Chondrocyte (in vitro differentiated cells): ENCODE results near the gene PRICKLE1. TPM values are rescaled to one million over a fixed set of nuclear protein-coding genes. Genes with fewer than 3 reads are reported as not detected.

Experiments used
- DNase-seq: peaks from one replicate; pipeline ENCODE4 v3.0.0; 2021; ENCODE audit warnings: mixed read lengths, low spot score
- H3K27ac Mint-ChIP-seq: one replicate; pipeline ENCODE4 v1.8.0; 2021; ENCODE audit warnings: mild to moderate bottlenecking, moderate library complexity, mixed read lengths; ENCODE audit not compliant: unreplicated experiment
- H3K27me3 Mint-ChIP-seq: 2 replicates; pipeline ENCODE4 v1.8.0; 2021; ENCODE audit warnings: low read depth, mixed read lengths
- H3K36me3 Mint-ChIP-seq: 2 replicates; pipeline ENCODE4 v1.8.0; 2021; ENCODE audit warnings: low read depth, mixed read lengths
- H3K4me1 Mint-ChIP-seq: 2 replicates; pipeline ENCODE4 v1.8.0; 2021; ENCODE audit warnings: low read depth, mild to moderate bottlenecking, mixed read lengths
- H3K4me3 Mint-ChIP-seq: one replicate; pipeline ENCODE4 v1.8.0; 2021; ENCODE audit warnings: mild to moderate bottlenecking, moderate library complexity, mixed read lengths; ENCODE audit not compliant: unreplicated experiment
- H3K9me3 Mint-ChIP-seq: 2 replicates; pipeline ENCODE4 v1.8.0; 2021; ENCODE audit warnings: low read depth, mixed read lengths
- total RNA-seq: library from RNA; stranded (reverse); gene quantifications from 3 replicates; pipeline ENCODE4 v1.2.1, GENCODE V29; 2021
- TF ChIP-seq, protein P1 (sequence below): fragments of 200-600 bp; sonication (generic); IDR thresholded peaks from 2 replicates; pipeline ENCODE4 v1.5.0; 2021; ENCODE audit warnings: antibody characterized with exemption, mild to moderate bottlenecking, moderate library complexity

The PRICKLE1 gene
- total RNA-seq, 1 donor from 2014 or later, result 32.0 TPM

GRCh38 chr12:42482748-42483520, 106.6 kb downstream of the PRICKLE1 start:
- peak overlapping the region; percentile 96 for H3K27ac Mint-ChIP-seq
- DNase-seq, result peak; percentile 89
- H3K27me3 Mint-ChIP-seq, result no peaks in the 10 kb centered on the region
- H3K4me1 Mint-ChIP-seq, result peaks cover 39% of the 10 kb centered on the region
- H3K36me3 Mint-ChIP-seq, result no peaks in the 10 kb centered on the region
- no peaks in the 10 kb centered on the region for H3K9me3 Mint-ChIP-seq
- TF ChIP-seq, protein P1, sequence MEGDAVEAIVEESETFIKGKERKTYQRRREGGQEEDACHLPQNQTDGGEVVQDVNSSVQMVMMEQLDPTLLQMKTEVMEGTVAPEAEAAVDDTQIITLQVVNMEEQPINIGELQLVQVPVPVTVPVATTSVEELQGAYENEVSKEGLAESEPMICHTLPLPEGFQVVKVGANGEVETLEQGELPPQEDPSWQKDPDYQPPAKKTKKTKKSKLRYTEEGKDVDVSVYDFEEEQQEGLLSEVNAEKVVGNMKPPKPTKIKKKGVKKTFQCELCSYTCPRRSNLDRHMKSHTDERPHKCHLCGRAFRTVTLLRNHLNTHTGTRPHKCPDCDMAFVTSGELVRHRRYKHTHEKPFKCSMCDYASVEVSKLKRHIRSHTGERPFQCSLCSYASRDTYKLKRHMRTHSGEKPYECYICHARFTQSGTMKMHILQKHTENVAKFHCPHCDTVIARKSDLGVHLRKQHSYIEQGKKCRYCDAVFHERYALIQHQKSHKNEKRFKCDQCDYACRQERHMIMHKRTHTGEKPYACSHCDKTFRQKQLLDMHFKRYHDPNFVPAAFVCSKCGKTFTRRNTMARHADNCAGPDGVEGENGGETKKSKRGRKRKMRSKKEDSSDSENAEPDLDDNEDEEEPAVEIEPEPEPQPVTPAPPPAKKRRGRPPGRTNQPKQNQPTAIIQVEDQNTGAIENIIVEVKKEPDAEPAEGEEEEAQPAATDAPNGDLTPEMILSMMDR, result peak; percentile 100
- peak overlapping the region; percentile 88 for H3K4me3 Mint-ChIP-seq

DNA sequence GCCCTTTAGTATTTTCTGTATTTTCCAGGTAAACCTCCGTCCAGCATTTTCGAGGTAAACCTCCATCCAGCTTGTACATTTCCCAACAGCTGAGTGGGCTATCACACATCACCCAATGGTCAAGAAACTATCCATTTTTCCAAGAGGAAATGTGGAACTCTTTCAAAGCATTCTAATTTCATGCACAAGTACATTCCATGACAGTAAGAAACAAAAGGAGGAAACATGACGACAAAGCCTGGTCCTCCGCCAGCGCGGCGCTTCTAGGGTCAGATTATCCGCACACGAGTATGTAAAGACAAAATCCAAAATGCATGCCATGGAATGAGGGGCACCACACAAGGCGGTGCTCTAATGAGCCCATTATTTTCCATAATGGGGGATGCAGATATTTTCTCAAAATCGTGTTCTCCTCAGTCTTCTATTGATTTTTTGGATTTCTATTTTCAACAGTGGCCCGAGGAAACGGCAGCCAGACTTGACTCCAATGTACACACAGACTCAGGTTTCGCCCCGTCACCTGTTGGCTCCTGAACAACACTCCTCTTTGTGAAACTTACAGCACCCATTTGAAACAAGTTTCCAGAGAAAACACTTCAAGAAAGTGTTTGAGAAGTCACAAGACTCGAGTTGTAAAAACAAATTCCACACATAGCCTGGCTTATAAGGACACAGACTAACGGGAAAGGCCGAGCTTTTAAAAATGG, 107.4 kb downstream of the PRICKLE1 start:
- H3K9me3 Mint-ChIP-seq, result no peaks in the 10 kb centered on the region
- TF ChIP-seq, protein P1, result no peak
- H3K36me3 Mint-ChIP-seq, result no peaks in the 10 kb centered on the region
- peak overlapping the region; percentile 96 for H3K27ac Mint-ChIP-seq
- H3K4me3 Mint-ChIP-seq, result peak overlapping the region; percentile 88
- peaks cover 40% of the 10 kb centered on the region for H3K4me1 Mint-ChIP-seq
- no peaks in the 10 kb centered on the region for H3K27me3 Mint-ChIP-seq
- DNase-seq, result no peak

- no peaks in the 10 kb centered on the region for H3K9me3 Mint-ChIP-seq
- TF ChIP-seq, protein P1, result no peak
- H3K36me3 Mint-ChIP-seq, result no peaks in the 10 kb centered on the region
- peaks cover 40% of the 10 kb centered on the region for H3K4me1 Mint-ChIP-seq
- H3K4me3 Mint-ChIP-seq, result peak overlapping the region; percentile 88
- DNase-seq, result no peak
- H3K27ac Mint-ChIP-seq, result peak overlapping the region; percentile 96
- no peaks in the 10 kb centered on the region for H3K27me3 Mint-ChIP-seq
These were observed 108.2 kb downstream of the PRICKLE1 start for GRCh38 chr12:42481368-42481767.

DNA sequence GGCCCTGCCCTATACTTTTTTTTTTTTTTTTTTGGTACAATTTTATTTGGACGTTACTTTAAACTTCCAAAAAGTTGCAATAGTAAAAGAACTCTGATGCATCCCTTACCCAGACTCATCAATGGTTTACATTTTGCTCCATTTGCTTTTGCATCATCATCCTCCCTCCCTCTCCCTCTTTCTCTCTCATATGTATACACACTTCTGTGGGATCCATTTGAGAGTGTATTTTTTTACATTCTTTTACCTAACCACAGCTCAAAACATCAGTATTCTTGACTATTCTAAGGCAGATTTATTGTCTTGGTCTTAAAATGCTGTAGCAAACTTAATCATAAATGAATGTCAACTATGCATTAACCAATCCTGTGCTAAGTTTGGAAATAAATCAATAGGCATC, 111.6 kb downstream of the PRICKLE1 start:
- Mint-ChIP-seq H3K27ac (no peak overlapping the region), H3K9me3 (no peaks in the 10 kb centered on the region), H3K36me3 (no peaks in the 10 kb centered on the region), H3K27me3 (no peaks in the 10 kb centered on the region), H3K4me1 (peaks cover 51% of the 10 kb centered on the region), H3K4me3 (no peak overlapping the region)
- TF ChIP-seq, protein P1, result no peak
- DNase-seq, result no peak

GRCh38 chr12:42475106-42475505, 114.4 kb downstream of the PRICKLE1 start:
- Mint-ChIP-seq H3K4me3 (no peak overlapping the region), H3K9me3 (no peaks in the 10 kb centered on the region), H3K27me3 (no peaks in the 10 kb centered on the region), H3K27ac (peak overlapping the region; percentile 27), H3K36me3 (peaks cover 1% of the 10 kb centered on the region), H3K4me1 (peaks cover 55% of the 10 kb centered on the region)
- TF ChIP-seq, protein P1, result no peak
- DNase-seq, result no peak
